ENCODE data around the gene SEMA6B.

GRCh38 chr19:4512070-4512469 is 47.4 kb downstream of the SEMA6B start:
- TF ChIP-seq CTCF (IDR thresholded peaks at IDR 0.05) (no peak), POLR2A (IDR thresholded peaks at IDR 0.05) (no peak)
